G401 (cell line): ENCODE measurements around the gene TSPAN4. TPM values are rescaled to one million over a fixed set of nuclear protein-coding genes. Genes with fewer than 3 reads are reported as not detected.

Experiments
- DNase-seq: peaks from one replicate; pipeline ENCODE4 v3.0.0-alpha.2; 2015; ENCODE audit warnings: low spot score
- in situ Hi-C: cut with HindIII; loops from 2 replicates; pipeline ENCODE4 v1.10.0; 2016; ENCODE audit warnings: low sequenced_read_pairs, mixed read lengths
- total RNA-seq: library from RNA; depleted of rRNA; stranded (reverse); fragments of >200 nt; shearing (Covaris generic); gene quantifications from 2 replicates; pipeline ENCODE4 v1.2.3, GENCODE V29; 2014; rRNA removed

TSPAN4 gene
- 182 and 224 TPM in 2 replicates for total RNA-seq

DNA sequence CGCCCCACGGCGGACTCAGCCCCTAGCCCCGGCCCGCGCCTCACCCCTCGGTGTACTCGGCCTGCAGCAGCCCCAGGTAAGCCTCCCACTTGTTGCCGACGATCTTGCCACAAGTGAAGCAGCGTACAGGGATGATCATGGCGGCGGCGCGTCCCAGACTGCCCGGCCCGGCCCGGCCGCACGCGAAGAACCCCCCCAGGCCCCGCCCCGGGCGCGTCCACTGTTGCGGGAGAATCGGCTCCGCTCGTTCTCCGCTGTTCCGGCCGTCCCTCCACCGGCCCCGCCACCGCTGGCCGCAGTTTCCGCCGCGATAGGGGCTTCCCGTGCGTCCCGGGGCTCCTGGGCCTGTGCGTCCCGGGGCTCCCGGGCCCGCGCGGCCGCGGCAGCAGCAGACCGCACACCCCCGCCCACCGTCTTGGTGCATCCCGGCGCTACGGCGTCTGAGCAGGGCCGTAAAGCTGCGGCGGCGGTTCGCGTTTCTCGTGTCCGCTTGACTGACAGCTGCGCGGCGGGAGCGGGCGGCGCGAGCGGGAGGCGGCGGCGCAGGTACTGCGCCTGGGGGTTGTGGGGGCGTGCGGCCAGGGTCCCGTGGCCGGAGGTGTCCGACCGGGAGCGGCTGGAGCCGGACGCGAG lies at the start of gene TSPAN4, which contains the start of gene POLR2L:
Gene TSPAN4, plus strand, starts transcription at position 483 of the 633 bp plus-strand sequence. CDS start 7,453 bp downstream, outside the sequence.
Gene POLR2L, minus strand, starts transcription at position 160 of the 633 bp plus-strand sequence. Its CDS starts 21 bp downstream, at position 139.
- in situ Hi-C loops: no loop called here
- DNase-seq: peak; percentile 84

GRCh38 chr11:792873-793272 lies 49.8 kb upstream of the TSPAN4 start:
- in situ Hi-C loops: no loop called here
- DNase-seq: no peak

DNA sequence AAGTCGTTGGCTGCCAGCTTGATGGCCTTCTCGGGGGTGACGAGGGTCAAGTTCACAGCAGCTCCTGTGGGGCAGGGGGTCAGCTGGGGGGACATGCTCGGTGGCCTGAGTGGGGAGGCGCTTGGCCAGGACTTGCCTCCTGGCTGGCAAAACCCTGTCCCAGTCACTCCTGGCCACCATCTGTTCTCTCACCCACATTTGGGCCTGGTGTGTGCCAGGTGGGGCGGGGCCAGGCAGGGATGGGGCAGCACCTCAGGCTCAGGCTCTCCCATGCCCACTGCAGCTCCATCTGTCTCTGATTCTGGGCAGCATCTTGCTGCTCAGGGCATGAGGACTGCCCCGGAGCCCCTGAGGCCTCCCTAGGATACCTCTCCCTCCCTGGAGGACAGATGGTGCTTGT lies 49.1 kb upstream of the TSPAN4 start:
- in situ Hi-C loops: no loop called here
- peak; percentile 97 for DNase-seq

DNA sequence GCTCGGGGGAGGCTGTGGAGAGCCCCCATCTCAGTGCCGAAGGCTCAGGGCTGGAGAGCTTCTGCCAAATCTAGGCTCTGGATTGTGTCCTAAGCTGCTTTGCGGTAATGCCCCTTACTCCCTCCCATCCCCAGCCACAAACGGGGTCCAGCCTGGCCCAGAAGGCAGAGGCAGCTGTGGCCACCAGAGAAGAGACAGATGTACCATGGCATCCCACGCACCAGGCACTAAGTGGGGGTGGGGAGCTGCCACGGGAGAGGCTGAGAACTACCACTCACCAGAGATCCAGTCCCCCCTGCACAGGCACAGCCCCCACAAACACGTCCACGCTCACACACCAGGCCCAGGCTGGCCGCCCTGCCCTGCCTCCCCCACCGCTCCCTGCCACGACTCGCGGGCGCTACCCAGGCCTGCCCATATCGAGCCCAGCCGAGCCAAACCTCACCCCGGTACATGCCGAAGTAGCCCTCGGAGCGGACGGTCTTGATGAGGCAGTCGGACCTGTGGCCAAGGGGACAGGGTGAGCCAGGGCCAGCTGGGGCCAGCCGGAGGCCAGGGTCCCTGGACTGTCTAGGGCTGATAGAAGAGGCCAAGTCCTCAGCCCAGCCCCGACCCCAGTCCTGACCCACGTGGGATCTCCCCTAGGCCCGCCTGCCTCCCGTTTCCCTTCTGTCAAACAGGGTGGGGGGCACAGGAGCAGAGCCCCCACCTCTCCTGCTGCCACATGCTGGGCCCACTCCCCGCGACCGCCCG lies 48.5 kb upstream of the TSPAN4 start:
- in situ Hi-C loops: no loop called here
- DNase-seq: no peak

GRCh38 chr11:794766-795633 lies 47.7 kb upstream of the TSPAN4 start:
- in situ Hi-C loops: no loop called here
- peak; percentile 67 for DNase-seq

DNA sequence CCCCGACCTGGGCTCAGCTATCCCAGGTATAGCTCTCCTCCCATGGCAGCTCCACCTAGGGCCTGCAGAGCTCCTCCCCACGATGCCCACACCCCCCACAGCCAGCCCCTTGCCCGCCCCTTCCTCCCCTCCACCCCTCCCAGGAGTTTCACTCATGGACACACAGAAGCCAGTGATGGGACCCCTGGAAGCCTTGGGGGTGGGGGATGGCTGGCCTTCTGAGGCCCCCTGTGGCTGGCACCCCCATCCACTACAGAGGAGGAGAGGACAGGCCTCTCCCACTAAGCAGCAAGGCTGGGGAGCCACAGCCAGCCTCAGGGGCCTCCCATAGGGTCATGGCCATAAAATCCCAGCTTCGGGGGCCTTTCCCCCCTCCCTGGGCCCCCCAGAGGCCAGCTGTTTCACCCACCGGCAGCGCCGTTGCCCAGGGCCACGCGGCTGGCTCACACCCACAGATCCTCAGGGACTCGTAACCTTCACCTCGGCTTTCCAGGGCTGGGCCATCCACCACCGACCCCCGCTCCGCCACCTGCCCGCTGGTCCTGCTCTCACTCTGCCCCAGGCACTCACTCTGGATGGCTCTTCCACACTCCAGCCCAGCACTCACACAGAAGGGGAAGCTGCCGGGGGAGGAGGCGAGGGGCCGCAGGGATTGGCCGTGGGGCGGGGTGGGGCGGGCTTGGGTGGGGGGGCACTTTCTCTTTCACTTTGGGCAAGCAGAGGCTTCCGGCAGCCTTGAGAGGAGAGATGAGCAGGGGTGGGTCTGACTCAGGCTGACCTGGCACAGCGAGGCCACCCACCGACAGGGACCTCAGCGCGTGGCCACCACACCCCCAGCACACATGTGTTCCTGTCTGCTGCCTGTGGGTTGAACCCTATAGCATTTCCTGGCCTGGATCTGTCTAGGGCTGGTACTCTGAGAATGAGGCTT lies 46.8 kb upstream of the TSPAN4 start:
- in situ Hi-C loops: no loop called here
- no peak for DNase-seq

- DNase-seq: no peak
- in situ Hi-C loops: no loop called here
These were observed 45.9 kb upstream of the TSPAN4 start for GRCh38 chr11:796565-797295.

GRCh38 chr11:797296-798092 lies 45.2 kb upstream of the TSPAN4 start:
- DNase-seq: peak; percentile 75
- in situ Hi-C loops: no loop called here

- DNase-seq: peak; percentile 79
- in situ Hi-C loops: no loop called here
These were observed 44.4 kb upstream of the TSPAN4 start, which contains the start of gene SLC25A22 for GRCh38 chr11:798093-798713. SLC25A22 (minus strand) TSS chr11:798281; CDS start chr11:795006, 3,275 bp downstream.

GRCh38 chr11:799641-800316 lies 42.9 kb upstream of the TSPAN4 start:
- no peak for DNase-seq
- in situ Hi-C loops: no loop called here

DNA sequence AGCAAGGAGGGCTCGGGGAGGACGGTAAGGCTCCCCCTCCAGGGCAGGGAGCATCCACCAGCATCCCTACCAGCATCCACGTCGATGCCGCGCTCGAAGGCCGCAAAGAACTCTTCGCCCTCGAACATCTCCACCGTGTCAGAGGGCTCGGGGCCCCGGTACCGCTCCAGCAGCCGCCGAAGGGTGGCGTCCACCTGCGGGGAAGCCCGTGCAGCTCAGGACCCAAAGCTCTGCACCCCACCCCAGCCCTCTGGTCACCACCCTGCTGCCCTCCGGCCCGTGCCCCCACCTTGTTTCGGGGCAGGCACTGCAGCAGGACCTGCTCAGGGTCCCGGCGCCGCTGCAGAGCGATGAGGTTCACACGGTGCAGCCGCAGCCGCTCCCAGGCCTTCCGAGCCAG lies 42.2 kb upstream of the TSPAN4 start:
- DNase-seq: no peak
- in situ Hi-C loops: no loop called here

DNA sequence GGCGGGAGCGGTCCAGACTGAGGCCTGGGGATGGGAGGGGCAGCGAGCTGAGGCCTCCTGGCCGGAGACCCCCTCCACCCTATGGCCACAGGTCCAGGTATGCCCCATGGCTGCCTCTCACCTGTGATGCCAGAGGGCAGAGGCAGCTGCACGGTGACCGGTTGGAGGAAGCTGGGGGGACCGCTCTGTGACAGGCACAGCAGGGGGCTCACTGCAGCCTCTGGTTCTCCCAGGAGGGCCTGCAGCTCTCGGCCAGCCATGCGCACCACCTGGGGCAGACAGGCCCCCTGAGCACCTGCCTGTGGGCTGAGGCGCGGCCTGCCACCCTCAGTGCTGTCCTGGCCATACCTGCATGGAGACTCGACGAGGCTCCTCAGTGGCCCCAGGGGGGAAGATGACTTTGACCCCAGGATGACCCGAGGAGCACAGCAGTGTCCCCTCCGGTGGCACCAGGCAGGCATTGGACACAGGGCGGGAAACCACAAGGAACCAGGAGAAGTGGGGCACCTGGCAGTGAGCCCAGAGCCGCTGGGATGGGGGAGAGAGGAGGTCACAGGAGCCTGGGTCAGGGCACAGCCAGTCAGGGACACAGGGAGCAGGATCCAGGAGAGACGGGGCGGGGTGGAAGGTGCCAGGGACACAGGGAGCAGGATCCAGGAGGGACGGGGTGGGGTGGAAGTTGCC lies 41.4 kb upstream of the TSPAN4 start:
- in situ Hi-C loops: no loop called here
- DNase-seq: no peak

GRCh38 chr11:802018-802617 lies 40.5 kb upstream of the TSPAN4 start:
- DNase-seq: no peak
- in situ Hi-C loops: no loop called here

DNA sequence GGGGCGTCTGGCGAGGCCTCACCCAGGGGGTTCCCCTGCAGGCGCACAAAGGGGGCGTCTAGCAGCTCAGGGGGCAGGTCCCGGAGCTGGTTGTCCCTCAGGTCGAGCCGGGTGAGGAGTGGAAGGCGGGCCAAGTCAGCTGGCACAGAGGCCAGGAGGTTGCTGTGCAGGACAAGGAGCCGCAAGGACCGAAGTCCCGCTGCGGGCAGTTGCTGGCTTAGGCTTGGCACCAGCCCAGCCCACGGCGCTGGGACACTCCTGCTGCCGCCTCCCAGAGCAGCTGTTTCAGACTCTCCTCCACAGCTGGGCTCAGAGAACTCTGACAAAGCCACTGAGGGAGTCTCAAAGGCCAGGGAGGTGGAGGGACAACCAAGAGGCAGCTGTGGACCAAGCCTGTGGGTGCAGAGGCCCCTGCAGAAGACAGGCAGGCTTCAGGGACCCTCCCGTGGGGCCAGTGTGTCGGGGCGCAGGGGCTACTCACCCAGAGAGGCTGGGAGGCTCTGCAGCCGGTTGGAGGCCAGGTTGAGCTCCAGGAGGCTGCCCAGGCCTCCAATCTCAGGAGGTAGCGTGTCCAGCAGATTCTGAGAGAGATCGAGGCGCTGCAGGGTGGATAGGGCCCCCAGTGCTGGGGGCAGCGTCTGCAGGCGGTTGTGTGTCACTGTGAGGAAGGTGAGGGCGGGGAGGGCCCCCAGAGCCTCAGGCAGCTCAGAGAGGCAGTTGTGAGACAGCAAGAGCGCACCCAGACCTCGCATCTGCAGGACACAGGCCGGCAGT lies 39.8 kb upstream of the TSPAN4 start:
- in situ Hi-C loops: no loop called here
- DNase-seq: no peak

- in situ Hi-C loops: no loop called here
- no peak for DNase-seq
These were observed 39.2 kb upstream of the TSPAN4 start for GRCh38 chr11:803467-803742.
